ENCODE results near the gene ARHGAP8. TPM values are rescaled to one million over a fixed set of nuclear protein-coding genes. Genes with fewer than 3 reads are reported as not detected.

ARHGAP8 gene
- polyA plus RNA-seq, 1 donor from 2014 or later: 3.0 TPM

GRCh38 chr22:44743247-44743646, 9.1 kb upstream of the ARHGAP8 start:
- Histone ChIP-seq H3K9me2 (ENCODE audit: insufficient read depth, low read length) (no peaks in the 10 kb centered on the region), H3K79me2 (replicated peaks; ENCODE audit: insufficient read depth, low read length) (no peaks in the 10 kb centered on the region), H3K4me2 (ENCODE audit: low read length) (no peak overlapping the region), H3K27me3 (ENCODE audit: insufficient read depth, low read depth, low read length) (no peaks in the 10 kb centered on the region), H3K36me3 (ENCODE audit: insufficient read depth, low read length) (no peaks in the 10 kb centered on the region), H3F3A (ENCODE audit: insufficient read depth, low read length, poor library complexity, severe bottlenecking) (no peaks in the 10 kb centered on the region), H4K20me1 (ENCODE audit: insufficient read depth) (no peaks in the 10 kb centered on the region), H3K9me3 (ENCODE audit: low read length) (no peaks in the 10 kb centered on the region), H2AFZ (ENCODE audit: low read depth, low read length) (no peak overlapping the region), H3K4me3 (ENCODE audit: low read length) (peak overlapping the region; percentile 19), H3K27ac (ENCODE audit: low read length) (peak overlapping the region; percentile 65), H3K9ac (ENCODE audit: low read length) (peak overlapping the region; percentile 34)
- TF ChIP-seq EZH2 (IDR thresholded peaks at IDR 0.05; ENCODE audit: borderline replicate concordance, insufficient read depth, low read length, poor library complexity, severe bottlenecking): no peak
- no peak for TF ChIP-seq REST (IDR thresholded peaks at IDR 0.05; ENCODE audit: borderline replicate concordance)
- no peak for TF ChIP-seq POLR2AphosphoS5 (IDR thresholded peaks at IDR 0.05)
- TF ChIP-seq RAD21 (conservative IDR thresholded peaks at IDR 0.05): no peak
- TF ChIP-seq MXI1 (conservative IDR thresholded peaks at IDR 0.05; ENCODE audit: poor library complexity, severe bottlenecking): no peak
- no peak for TF ChIP-seq CTCF (IDR thresholded peaks at IDR 0.05; ENCODE audit: poor library complexity, severe bottlenecking)
- TF ChIP-seq TAF1 (IDR thresholded peaks at IDR 0.05; ENCODE audit: low read depth): no peak
- TF ChIP-seq EP300 (conservative IDR thresholded peaks at IDR 0.05; ENCODE audit: poor library complexity, severe bottlenecking): no peak
- no peak for TF ChIP-seq SMC3 (conservative IDR thresholded peaks at IDR 0.05; ENCODE audit: poor library complexity)

- Histone ChIP-seq H3K9me3 (ENCODE audit: low read length) (no peaks in the 10 kb centered on the region), H3K9me2 (ENCODE audit: insufficient read depth, low read length) (no peaks in the 10 kb centered on the region), H3K36me3 (ENCODE audit: insufficient read depth, low read length) (no peaks in the 10 kb centered on the region), H3K79me2 (replicated peaks; ENCODE audit: insufficient read depth, low read length) (no peaks in the 10 kb centered on the region), H3K4me3 (ENCODE audit: low read length) (peak overlapping the region; percentile 19), H3K9ac (ENCODE audit: low read length) (peak overlapping the region; percentile 34), H4K20me1 (ENCODE audit: insufficient read depth) (no peaks in the 10 kb centered on the region), H3K4me2 (ENCODE audit: low read length) (no peak overlapping the region), H3F3A (ENCODE audit: insufficient read depth, low read length, poor library complexity, severe bottlenecking) (no peaks in the 10 kb centered on the region), H3K27ac (ENCODE audit: low read length) (peak overlapping the region; percentile 65), H2AFZ (ENCODE audit: low read depth, low read length) (no peak overlapping the region), H3K27me3 (ENCODE audit: insufficient read depth, low read depth, low read length) (no peaks in the 10 kb centered on the region)
- TF ChIP-seq SMC3 (conservative IDR thresholded peaks at IDR 0.05; ENCODE audit: poor library complexity): peak; percentile 18
- TF ChIP-seq TAF1 (IDR thresholded peaks at IDR 0.05; ENCODE audit: low read depth): no peak
- TF ChIP-seq POLR2AphosphoS5 (IDR thresholded peaks at IDR 0.05): peak; percentile 60
- TF ChIP-seq EP300 (conservative IDR thresholded peaks at IDR 0.05; ENCODE audit: poor library complexity, severe bottlenecking): peak; percentile 74
- TF ChIP-seq EZH2 (IDR thresholded peaks at IDR 0.05; ENCODE audit: borderline replicate concordance, insufficient read depth, low read length, poor library complexity, severe bottlenecking): no peak
- peak; percentile 66 for TF ChIP-seq REST (IDR thresholded peaks at IDR 0.05; ENCODE audit: borderline replicate concordance)
Observed at GRCh38 chr22:44743804-44744211, 8.6 kb upstream of the ARHGAP8 start.

Data from neural cell (in vitro differentiated cells).